A549 treated with AZD9567 at 1 μM for 4 hours (cell line): ENCODE measurements around the gene ALOX5AP. TPM values are rescaled to one million over a fixed set of nuclear protein-coding genes. Genes with fewer than 3 reads are reported as not detected.

Experiments
- total RNA-seq: library from RNA; stranded (reverse); fragments of 200-300 nt; extraction: Qiagen RNA extraction; gene quantifications from 5 replicates; pipeline ENCODE4 v1.2.3, GENCODE V29; 2022; ENCODE audit not compliant: insufficient read depth

Gene ALOX5AP
- total RNA-seq: 4.3 to 7.7 TPM (median 5.7 TPM) in 5 replicates

GRCh38 chr13:30735025-30735871 is at the start of gene ALOX5AP:
TSS of gene ALOX5AP (plus strand) at chr13:30735543. CDS start at chr13:30735606, 63 bp downstream.

Other genes starting within 250 kb of the ALOX5AP start
- 13.9 to 22.8 TPM (median 16.8 TPM) in 5 replicates for gene USPL1, start 117.6 kb upstream of the ALOX5AP start, total RNA-seq
- gene MEDAG, start 170.7 kb downstream of the ALOX5AP start, total RNA-seq: 0.09 to 0.19 TPM (median 0.11 TPM) in 3 of 5 replicates, not detected in the others
- gene TEX26, start 197.1 kb downstream of the ALOX5AP start, total RNA-seq: not detected in 5 replicates